ENCODE data around the gene TBC1D2.
A peak's percentile ranks its signal among the peaks of the same experiment; 100 is the strongest.
"Not testable (repeated sequence)": the region's sequence is repeated elsewhere in the genome, so short reads cannot be mapped to it uniquely, and the experiment has no call there.

TBC1D2 gene

GRCh38 chr9:98276907-98277469 lies 21.5 kb upstream of the TBC1D2 start:
- Histone ChIP-seq H3K27ac (ENCODE audit: insufficient read depth, low read length, poor library complexity, severe bottlenecking) (no peak overlapping the region), H3K4me1 (ENCODE audit: control insufficient read depth, insufficient read depth, low read length, poor library complexity, severe bottlenecking) (no peaks in the 10 kb centered on the region), H3K4me3 (ENCODE audit: insufficient read depth, low read depth, low read length, poor library complexity, severe bottlenecking) (no peak overlapping the region), H3K36me3 (ENCODE audit: control insufficient read depth, insufficient read depth, low read length) (no peaks in the 10 kb centered on the region), H3K9me3 (ENCODE audit: control insufficient read depth, low read length) (no peaks in the 10 kb centered on the region), H3K27me3 (replicated peaks; ENCODE audit: control insufficient read depth, insufficient read depth, low read length, poor library complexity, severe bottlenecking) (no peaks in the 10 kb centered on the region)
- no peak for DNase-seq

GRCh38 chr9:98275159-98275558 lies 19.7 kb upstream of the TBC1D2 start:
- Histone ChIP-seq H3K27me3 (replicated peaks; ENCODE audit: control insufficient read depth, insufficient read depth, low read length, poor library complexity, severe bottlenecking) (no peaks in the 10 kb centered on the region), H3K4me1 (ENCODE audit: control insufficient read depth, insufficient read depth, low read length, poor library complexity, severe bottlenecking) (no peaks in the 10 kb centered on the region), H3K27ac (ENCODE audit: insufficient read depth, low read length, poor library complexity, severe bottlenecking) (no peak overlapping the region), H3K4me3 (ENCODE audit: insufficient read depth, low read depth, low read length, poor library complexity, severe bottlenecking) (no peak overlapping the region), H3K9me3 (ENCODE audit: control insufficient read depth, low read length) (no peaks in the 10 kb centered on the region), H3K36me3 (ENCODE audit: control insufficient read depth, insufficient read depth, low read length) (no peaks in the 10 kb centered on the region)
- DNase-seq, result no peak

- no peak overlapping the region for H3K27ac ChIP-seq (ENCODE audit: insufficient read depth, low read length, poor library complexity, severe bottlenecking)
Measured at GRCh38 chr9:98272083-98272482, 16.6 kb upstream of the TBC1D2 start.

GRCh38 chr9:98271479-98271878 lies 16.0 kb upstream of the TBC1D2 start:
- no peaks in the 10 kb centered on the region for H3K9me3 ChIP-seq (ENCODE audit: control insufficient read depth, low read length)

More at GRCh38 chr9:98272083-98272482, 16.6 kb upstream of the TBC1D2 start:
- no peak for DNase-seq
- no peaks in the 10 kb centered on the region for H3K4me1 ChIP-seq (ENCODE audit: control insufficient read depth, insufficient read depth, low read length, poor library complexity, severe bottlenecking)
- no peaks in the 10 kb centered on the region for H3K27me3 ChIP-seq (replicated peaks; ENCODE audit: control insufficient read depth, insufficient read depth, low read length, poor library complexity, severe bottlenecking)
- H3K4me3 ChIP-seq (ENCODE audit: insufficient read depth, low read depth, low read length, poor library complexity, severe bottlenecking), result no peak overlapping the region
- H3K9me3 ChIP-seq (ENCODE audit: control insufficient read depth, low read length), result no peaks in the 10 kb centered on the region
- no peaks in the 10 kb centered on the region for H3K36me3 ChIP-seq (ENCODE audit: control insufficient read depth, insufficient read depth, low read length)

GRCh38 chr9:98270284-98270683 lies 14.8 kb upstream of the TBC1D2 start:
- not testable (repeated sequence) for H3K36me3 ChIP-seq (ENCODE audit: control insufficient read depth, insufficient read depth, low read length); H3K4me3 ChIP-seq (ENCODE audit: insufficient read depth, low read depth, low read length, poor library complexity, severe bottlenecking); DNase-seq; H3K27ac ChIP-seq (ENCODE audit: insufficient read depth, low read length, poor library complexity, severe bottlenecking); H3K27me3 ChIP-seq (replicated peaks; ENCODE audit: control insufficient read depth, insufficient read depth, low read length, poor library complexity, severe bottlenecking); H3K9me3 ChIP-seq (ENCODE audit: control insufficient read depth, low read length); H3K4me1 ChIP-seq (ENCODE audit: control insufficient read depth, insufficient read depth, low read length, poor library complexity, severe bottlenecking)

More at GRCh38 chr9:98271479-98271878, 16.0 kb upstream of the TBC1D2 start:
- Histone ChIP-seq H3K4me1 (ENCODE audit: control insufficient read depth, insufficient read depth, low read length, poor library complexity, severe bottlenecking) (no peaks in the 10 kb centered on the region), H3K36me3 (ENCODE audit: control insufficient read depth, insufficient read depth, low read length) (no peaks in the 10 kb centered on the region), H3K27me3 (replicated peaks; ENCODE audit: control insufficient read depth, insufficient read depth, low read length, poor library complexity, severe bottlenecking) (no peaks in the 10 kb centered on the region), H3K27ac (ENCODE audit: insufficient read depth, low read length, poor library complexity, severe bottlenecking) (no peak overlapping the region), H3K4me3 (ENCODE audit: insufficient read depth, low read depth, low read length, poor library complexity, severe bottlenecking) (no peak overlapping the region)
- no peak for DNase-seq

- H3K4me3 ChIP-seq (ENCODE audit: insufficient read depth, low read depth, low read length, poor library complexity, severe bottlenecking); H3K9me3 ChIP-seq (ENCODE audit: control insufficient read depth, low read length); H3K4me1 ChIP-seq (ENCODE audit: control insufficient read depth, insufficient read depth, low read length, poor library complexity, severe bottlenecking); H3K36me3 ChIP-seq (ENCODE audit: control insufficient read depth, insufficient read depth, low read length); DNase-seq; H3K27ac ChIP-seq (ENCODE audit: insufficient read depth, low read length, poor library complexity, severe bottlenecking); H3K27me3 ChIP-seq (replicated peaks; ENCODE audit: control insufficient read depth, insufficient read depth, low read length, poor library complexity, severe bottlenecking): not testable (repeated sequence)
Measured at GRCh38 chr9:98269652-98270051, 14.2 kb upstream of the TBC1D2 start.

- DNase-seq, result not testable (repeated sequence)
Measured at GRCh38 chr9:98267556-98267955, 12.1 kb upstream of the TBC1D2 start.

GRCh38 chr9:98264516-98264915 lies 9.1 kb upstream of the TBC1D2 start:
- Histone ChIP-seq H3K27me3 (replicated peaks; ENCODE audit: control insufficient read depth, insufficient read depth, low read length, poor library complexity, severe bottlenecking) (no peaks in the 10 kb centered on the region), H3K36me3 (ENCODE audit: control insufficient read depth, insufficient read depth, low read length) (no peaks in the 10 kb centered on the region), H3K9me3 (ENCODE audit: control insufficient read depth, low read length) (no peaks in the 10 kb centered on the region), H3K4me3 (ENCODE audit: insufficient read depth, low read depth, low read length, poor library complexity, severe bottlenecking) (no peak overlapping the region), H3K4me1 (ENCODE audit: control insufficient read depth, insufficient read depth, low read length, poor library complexity, severe bottlenecking) (no peaks in the 10 kb centered on the region), H3K27ac (ENCODE audit: insufficient read depth, low read length, poor library complexity, severe bottlenecking) (no peak overlapping the region)
- DNase-seq, result no peak

More at GRCh38 chr9:98267556-98267955, 12.1 kb upstream of the TBC1D2 start:
- not testable (repeated sequence) for H3K4me3 ChIP-seq (ENCODE audit: insufficient read depth, low read depth, low read length, poor library complexity, severe bottlenecking); H3K27me3 ChIP-seq (replicated peaks; ENCODE audit: control insufficient read depth, insufficient read depth, low read length, poor library complexity, severe bottlenecking); H3K36me3 ChIP-seq (ENCODE audit: control insufficient read depth, insufficient read depth, low read length); H3K4me1 ChIP-seq (ENCODE audit: control insufficient read depth, insufficient read depth, low read length, poor library complexity, severe bottlenecking); H3K27ac ChIP-seq (ENCODE audit: insufficient read depth, low read length, poor library complexity, severe bottlenecking); H3K9me3 ChIP-seq (ENCODE audit: control insufficient read depth, low read length)

GRCh38 chr9:98263482-98264357 lies 8.3 kb upstream of the TBC1D2 start:
- H3K9me3 ChIP-seq (ENCODE audit: control insufficient read depth, low read length), result no peaks in the 10 kb centered on the region
- no peaks in the 10 kb centered on the region for H3K36me3 ChIP-seq (ENCODE audit: control insufficient read depth, insufficient read depth, low read length)
- H3K27ac ChIP-seq (ENCODE audit: insufficient read depth, low read length, poor library complexity, severe bottlenecking), result no peak overlapping the region
- peak; percentile 63 to 73 (median 67) for DNase-seq
- no peaks in the 10 kb centered on the region for H3K27me3 ChIP-seq (replicated peaks; ENCODE audit: control insufficient read depth, insufficient read depth, low read length, poor library complexity, severe bottlenecking)
- no peak overlapping the region for H3K4me3 ChIP-seq (ENCODE audit: insufficient read depth, low read depth, low read length, poor library complexity, severe bottlenecking)
- no peaks in the 10 kb centered on the region for H3K4me1 ChIP-seq (ENCODE audit: control insufficient read depth, insufficient read depth, low read length, poor library complexity, severe bottlenecking)

- H3K4me3 ChIP-seq (ENCODE audit: insufficient read depth, low read depth, low read length, poor library complexity, severe bottlenecking), result no peak overlapping the region
- no peaks in the 10 kb centered on the region for H3K36me3 ChIP-seq (ENCODE audit: control insufficient read depth, insufficient read depth, low read length)
- H3K27ac ChIP-seq (ENCODE audit: insufficient read depth, low read length, poor library complexity, severe bottlenecking), result no peak overlapping the region
- DNase-seq, result no peak
- no peaks in the 10 kb centered on the region for H3K27me3 ChIP-seq (replicated peaks; ENCODE audit: control insufficient read depth, insufficient read depth, low read length, poor library complexity, severe bottlenecking)
- H3K4me1 ChIP-seq (ENCODE audit: control insufficient read depth, insufficient read depth, low read length, poor library complexity, severe bottlenecking), result no peaks in the 10 kb centered on the region
- no peaks in the 10 kb centered on the region for H3K9me3 ChIP-seq (ENCODE audit: control insufficient read depth, low read length)
Measured at GRCh38 chr9:98263080-98263479, 7.6 kb upstream of the TBC1D2 start.
